Chondrocyte (in vitro differentiated cells): Measurements from ENCODE around the gene AUNIP. TPM values are rescaled to one million over a fixed set of nuclear protein-coding genes. Genes with fewer than 3 reads are reported as not detected.

Experiments used
- DNase-seq: peaks from one replicate; pipeline ENCODE4 v3.0.0; 2021; ENCODE audit warnings: mixed read lengths, low spot score
- H3K27ac Mint-ChIP-seq: one replicate; pipeline ENCODE4 v1.8.0; 2021; ENCODE audit warnings: mild to moderate bottlenecking, moderate library complexity, mixed read lengths; ENCODE audit not compliant: unreplicated experiment
- H3K27me3 Mint-ChIP-seq: 2 replicates; pipeline ENCODE4 v1.8.0; 2021; ENCODE audit warnings: low read depth, mixed read lengths
- H3K36me3 Mint-ChIP-seq: 2 replicates; pipeline ENCODE4 v1.8.0; 2021; ENCODE audit warnings: low read depth, mixed read lengths
- H3K4me1 Mint-ChIP-seq: 2 replicates; pipeline ENCODE4 v1.8.0; 2021; ENCODE audit warnings: low read depth, mild to moderate bottlenecking, mixed read lengths
- H3K4me3 Mint-ChIP-seq: one replicate; pipeline ENCODE4 v1.8.0; 2021; ENCODE audit warnings: mild to moderate bottlenecking, moderate library complexity, mixed read lengths; ENCODE audit not compliant: unreplicated experiment
- H3K9me3 Mint-ChIP-seq: 2 replicates; pipeline ENCODE4 v1.8.0; 2021; ENCODE audit warnings: low read depth, mixed read lengths
- CTCF ChIP-seq: fragments of 200-600 bp; sonication (generic); IDR thresholded peaks from 2 replicates; pipeline ENCODE4 v1.5.0; 2021; ENCODE audit warnings: antibody characterized with exemption, mild to moderate bottlenecking, moderate library complexity
- total RNA-seq: library from RNA; stranded (reverse); gene quantifications from 3 replicates; pipeline ENCODE4 v1.2.1, GENCODE V29; 2021

The AUNIP gene
- total RNA-seq, 1 donor from 2014 or later, result 0.80 TPM

GRCh38 chr1:25870614-25871013 is 11.4 kb upstream of the AUNIP start:
- Mint-ChIP-seq H3K27me3 (no peaks in the 10 kb centered on the region), H3K27ac (no peak overlapping the region), H3K36me3 (peaks cover 5% of the 10 kb centered on the region), H3K9me3 (no peaks in the 10 kb centered on the region), H3K4me3 (no peak overlapping the region), H3K4me1 (peaks cover 18% of the 10 kb centered on the region)
- no peak for TF ChIP-seq CTCF
- no peak for DNase-seq

- Mint-ChIP-seq H3K27me3 (no peaks in the 10 kb centered on the region), H3K9me3 (no peaks in the 10 kb centered on the region), H3K27ac (no peak overlapping the region), H3K4me3 (no peak overlapping the region), H3K4me1 (peaks cover 17% of the 10 kb centered on the region), H3K36me3 (peaks cover 6% of the 10 kb centered on the region)
- DNase-seq, result no peak
- TF ChIP-seq CTCF, result no peak
These were observed 10.8 kb upstream of the AUNIP start for GRCh38 chr1:25869909-25870606.

GRCh38 chr1:25867210-25867991 is 8.1 kb upstream of the AUNIP start:
- Mint-ChIP-seq H3K27ac (no peak overlapping the region), H3K4me1 (no peaks in the 10 kb centered on the region), H3K27me3 (no peaks in the 10 kb centered on the region), H3K4me3 (no peak overlapping the region), H3K9me3 (no peaks in the 10 kb centered on the region), H3K36me3 (peaks cover 15% of the 10 kb centered on the region)
- TF ChIP-seq CTCF, result no peak
- no peak for DNase-seq

GRCh38 chr1:25866288-25866687 is 7.0 kb upstream of the AUNIP start:
- Mint-ChIP-seq H3K9me3 (no peaks in the 10 kb centered on the region), H3K4me3 (no peak overlapping the region), H3K36me3 (peaks cover 17% of the 10 kb centered on the region), H3K4me1 (peaks cover 3% of the 10 kb centered on the region), H3K27ac (no peak overlapping the region), H3K27me3 (no peaks in the 10 kb centered on the region)
- DNase-seq, result no peak
- TF ChIP-seq CTCF, result no peak

GRCh38 chr1:25864434-25864833 is 5.2 kb upstream of the AUNIP start:
- Mint-ChIP-seq H3K9me3 (no peaks in the 10 kb centered on the region), H3K27ac (no peak overlapping the region), H3K36me3 (peaks cover 17% of the 10 kb centered on the region), H3K4me1 (peaks cover 15% of the 10 kb centered on the region), H3K4me3 (no peak overlapping the region), H3K27me3 (no peaks in the 10 kb centered on the region)
- TF ChIP-seq CTCF, result no peak
- no peak for DNase-seq
